GM13976 (cell line): Measurements from ENCODE around the gene ANTXR2.

Experiments
- DNase-seq: peaks from one replicate; pipeline ENCODE4 v3.0.0; 2012; ENCODE audit warnings: low spot score
- CTCF ChIP-seq: IDR thresholded peaks from 2 replicates; pipeline ENCODE4 v1.5.1; 2012; ENCODE audit warnings: borderline replicate concordance, mild to moderate bottlenecking; ENCODE audit not compliant: insufficient read depth; ENCODE audit errors: extremely low read depth, missing control alignments, control extremely low read depth
- in situ Hi-C: fragments of 300-500 bp; cut with MboI; formaldehyde crosslinking; loops from one replicate; pipeline ENCODE4 v1.12.0; 2022; ENCODE audit warnings: low sequenced_read_pairs, mixed read lengths, inconsistent platforms; ENCODE audit not compliant: unreplicated experiment

ANTXR2 gene

DNA sequence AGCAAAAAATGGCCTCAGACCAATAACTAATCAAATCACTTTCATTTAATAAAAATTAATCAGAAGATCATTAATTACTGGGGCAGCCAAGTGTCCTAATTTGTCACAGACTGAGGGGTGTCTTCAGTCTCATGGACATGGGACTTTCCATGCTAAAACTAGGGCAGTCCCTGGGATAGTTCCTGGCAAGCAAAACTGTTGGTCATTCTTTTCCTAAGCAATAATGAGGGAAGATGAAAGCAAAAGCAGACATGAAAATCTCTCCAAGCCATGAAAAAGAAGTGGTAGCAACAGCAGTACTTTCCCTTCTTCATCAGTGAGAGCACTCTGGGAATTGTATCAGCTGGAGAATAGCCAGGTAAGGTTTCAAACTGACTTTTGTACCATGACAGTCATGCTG, 3.7 kb upstream of the ANTXR2 start:
- DNase-seq = no peak
- no peak for TF ChIP-seq CTCF
- in situ Hi-C loops = no loop called here

DNA sequence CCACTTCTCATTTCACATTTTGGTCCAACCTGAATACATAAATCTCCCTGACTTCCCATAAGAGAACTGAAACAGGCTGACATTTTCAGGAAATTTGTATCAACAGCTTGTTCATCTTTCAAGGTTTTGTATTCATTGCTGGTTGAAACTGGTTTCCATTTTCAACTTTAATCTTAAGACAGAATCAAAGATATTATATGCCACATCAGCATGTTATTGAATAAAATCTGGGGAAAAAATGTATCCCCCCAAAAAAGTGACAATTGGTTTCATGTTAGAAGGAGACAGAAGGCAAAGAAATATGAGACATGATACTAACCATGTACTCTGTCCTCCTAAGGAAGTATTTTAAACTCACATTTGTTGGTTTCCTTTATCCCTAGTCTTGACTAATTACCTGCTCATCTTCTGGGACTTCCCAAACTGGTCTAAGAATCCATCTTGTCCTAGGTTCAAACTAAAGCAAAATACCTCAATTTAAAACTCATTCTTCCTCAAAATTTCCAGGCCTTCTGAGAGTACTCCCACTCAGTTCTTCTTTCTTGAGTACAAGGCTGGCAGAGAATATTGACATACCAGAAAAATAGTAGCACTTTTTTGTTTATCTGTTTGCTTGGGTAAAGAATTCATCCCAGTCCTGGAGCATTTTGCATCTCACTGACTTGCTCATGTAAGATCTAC, 3.1 kb upstream of the ANTXR2 start:
- no peak for TF ChIP-seq CTCF
- in situ Hi-C loops = no loop called here
- no peak for DNase-seq

- in situ Hi-C loops = no loop called here
- no peak for TF ChIP-seq CTCF
These were observed 1.6 kb upstream of the ANTXR2 start for GRCh38 chr4:80074651-80075050.

DNA sequence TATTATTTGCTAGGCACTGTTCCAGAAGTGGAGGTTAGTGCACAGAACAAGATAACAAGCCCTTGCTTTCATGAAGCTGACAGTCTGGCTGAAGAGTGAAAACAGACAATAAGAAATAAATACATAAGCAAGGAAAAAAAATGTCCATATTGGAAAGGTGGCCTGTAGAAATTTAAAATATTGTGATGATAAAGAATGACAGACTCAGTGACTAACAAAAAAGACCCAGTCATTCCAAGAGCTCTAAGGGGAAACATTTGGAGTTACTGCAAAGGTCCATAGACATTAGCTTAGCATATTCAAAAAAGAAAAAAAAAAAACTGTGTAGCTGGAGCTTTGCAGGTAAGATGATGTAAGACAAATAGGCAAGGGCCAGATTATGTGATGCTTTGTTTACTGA, 1.0 kb upstream of the ANTXR2 start:
- no peak for TF ChIP-seq CTCF
- in situ Hi-C loops = no loop called here

More at GRCh38 chr4:80074651-80075050, 1.6 kb upstream of the ANTXR2 start:
- DNase-seq = no peak

DNA sequence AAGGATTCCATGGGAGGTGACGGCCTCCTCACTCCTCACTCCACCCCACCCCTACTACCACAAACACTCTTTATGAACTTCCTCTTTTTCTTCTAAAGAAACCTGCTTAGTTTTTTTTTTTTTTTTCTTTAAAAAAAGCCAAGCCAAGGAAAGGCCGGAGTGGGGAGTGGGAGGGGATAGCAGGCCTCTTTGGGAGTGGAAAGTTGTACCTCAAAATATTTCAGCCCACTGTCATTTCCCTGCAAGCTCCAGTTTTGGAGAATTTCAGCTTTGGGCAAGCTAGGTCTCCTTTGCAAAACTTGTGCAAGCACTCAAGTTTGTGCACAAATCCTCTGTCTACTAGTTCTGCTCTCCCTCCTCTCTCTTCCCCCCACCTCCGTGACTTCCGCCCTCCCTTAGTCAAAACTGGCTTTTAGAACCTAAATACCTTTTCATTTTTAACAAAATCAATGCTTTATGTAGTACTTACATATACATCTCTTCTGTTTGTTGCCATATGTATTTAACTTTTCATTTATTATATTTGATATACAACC, 512 bp upstream of the ANTXR2 start:
- DNase-seq = peak; percentile 64
- in situ Hi-C loops = no loop called here
- TF ChIP-seq CTCF = no peak

More for the DNA sequence above, 1.0 kb upstream of the ANTXR2 start:
- DNase-seq = no peak

GRCh38 chr4:80072228-80072743, 743 bp downstream of the ANTXR2 start:
- in situ Hi-C loops = no loop called here
- no peak for TF ChIP-seq CTCF
- peak; percentile 43 for DNase-seq
